Activated CD8-positive, alpha-beta memory T cell treated with anti-CD3 and anti-CD28 coated beads for 1 hour (primary cell): ENCODE measurements around the gene AMIGO2.
"Not testable (repeated sequence)": the region's sequence is repeated elsewhere in the genome, so short reads cannot be mapped to it uniquely, and the experiment has no call there.

Source experiments
- DNase-seq, 2 donors: peaks; one replicate each; pipeline ENCODE4 v3.0.0-alpha.2; 2020; ENCODE audit warnings: low read depth in 1 of 2; ENCODE audit errors: extremely low read depth in 1 of 2

AMIGO2 gene

GRCh38 chr12:47079468-47079980 is at the start of gene AMIGO2, which contains the start of gene PCED1B:
Gene AMIGO2, minus strand, starts transcription at chr12:47079959. Its CDS starts 957 bp downstream, at chr12:47079002.
Gene PCED1B, plus strand, starts transcription at chr12:47079621. Its CDS starts 155,443 bp downstream, at chr12:47235064.
- peak in 1 of 2 donors; percentile 41 for DNase-seq

- DNase-seq = no peak
Observed at GRCh38 chr12:47126246-47126645, 46.5 kb upstream of the AMIGO2 start.

GRCh38 chr12:47124451-47124850 is 44.7 kb upstream of the AMIGO2 start:
- DNase-seq = no peak

- DNase-seq = no peak
Observed at GRCh38 chr12:47123730-47124129, 44.0 kb upstream of the AMIGO2 start.

GRCh38 chr12:47122602-47123001 is 42.8 kb upstream of the AMIGO2 start:
- DNase-seq = no peak

- no peak for DNase-seq
Observed at GRCh38 chr12:47121146-47121545, 41.4 kb upstream of the AMIGO2 start.

- DNase-seq = no peak
Observed at GRCh38 chr12:47120736-47121135, 41.0 kb upstream of the AMIGO2 start.

- DNase-seq = not testable (repeated sequence)
Observed at GRCh38 chr12:47117305-47117704, 37.5 kb upstream of the AMIGO2 start.

GRCh38 chr12:47114481-47114892 is 34.7 kb upstream of the AMIGO2 start:
- no peak for DNase-seq

- no peak for DNase-seq
Observed at GRCh38 chr12:47112679-47113078, 32.9 kb upstream of the AMIGO2 start.

GRCh38 chr12:47111854-47112253 is 32.1 kb upstream of the AMIGO2 start:
- no peak for DNase-seq

GRCh38 chr12:47111392-47111778 is 31.6 kb upstream of the AMIGO2 start:
- DNase-seq = no peak

- no peak for DNase-seq
Observed at GRCh38 chr12:47110718-47111391, 31.1 kb upstream of the AMIGO2 start.

- DNase-seq = no peak
Observed at GRCh38 chr12:47110011-47110541, 30.3 kb upstream of the AMIGO2 start.

GRCh38 chr12:47107926-47108325 is 28.2 kb upstream of the AMIGO2 start:
- no peak for DNase-seq

GRCh38 chr12:47107446-47107845 is 27.7 kb upstream of the AMIGO2 start:
- no peak for DNase-seq

- DNase-seq = no peak
Observed at GRCh38 chr12:47105914-47106674, 26.3 kb upstream of the AMIGO2 start.

GRCh38 chr12:47102845-47103651 is 23.3 kb upstream of the AMIGO2 start:
- no peak for DNase-seq

GRCh38 chr12:47102406-47102805 is 22.6 kb upstream of the AMIGO2 start:
- no peak for DNase-seq

- no peak for DNase-seq
Observed at GRCh38 chr12:47100160-47100559, 20.4 kb upstream of the AMIGO2 start.

GRCh38 chr12:47099610-47100009 is 19.9 kb upstream of the AMIGO2 start:
- DNase-seq = no peak
